ENCODE measurements around the gene CLSTN1.

DNA sequence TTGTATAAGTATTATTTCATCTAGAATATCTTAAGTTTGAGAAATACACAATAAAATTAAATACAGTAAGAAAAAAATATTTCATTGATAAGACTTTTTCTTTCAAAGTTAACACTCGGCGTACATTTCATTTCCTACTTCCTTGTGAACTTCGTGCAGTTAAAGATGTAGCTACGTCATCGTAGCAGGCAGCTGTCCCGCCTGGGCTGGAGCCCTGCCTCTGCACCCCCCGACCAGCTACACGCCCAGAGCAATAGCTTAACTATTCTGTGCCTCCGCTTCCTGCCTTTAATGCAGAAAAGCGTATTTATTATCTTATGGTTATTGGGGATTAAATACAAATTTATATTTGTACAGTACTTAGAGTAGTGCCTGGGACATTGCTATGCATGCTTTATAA is 53.5 kb downstream of the CLSTN1 start:
- TF ChIP-seq CBX5 (IDR thresholded peaks at IDR 0.05; ENCODE audit: low read depth) (no peak), CEBPB (IDR thresholded peaks at IDR 0.05; ENCODE audit: borderline replicate concordance in 1 of 2, low read depth in 2 of 2, low read length in 2 of 2) (no peak), NFYA (IDR thresholded peaks at IDR 0.05; ENCODE audit: borderline replicate concordance, low read depth, low read length) (no peak), NR2C2 (IDR thresholded peaks at IDR 0.05; ENCODE audit: borderline replicate concordance, control insufficient read depth, insufficient read length, low read depth) (no peak)
- TF ChIP-seq, protein P1, sequence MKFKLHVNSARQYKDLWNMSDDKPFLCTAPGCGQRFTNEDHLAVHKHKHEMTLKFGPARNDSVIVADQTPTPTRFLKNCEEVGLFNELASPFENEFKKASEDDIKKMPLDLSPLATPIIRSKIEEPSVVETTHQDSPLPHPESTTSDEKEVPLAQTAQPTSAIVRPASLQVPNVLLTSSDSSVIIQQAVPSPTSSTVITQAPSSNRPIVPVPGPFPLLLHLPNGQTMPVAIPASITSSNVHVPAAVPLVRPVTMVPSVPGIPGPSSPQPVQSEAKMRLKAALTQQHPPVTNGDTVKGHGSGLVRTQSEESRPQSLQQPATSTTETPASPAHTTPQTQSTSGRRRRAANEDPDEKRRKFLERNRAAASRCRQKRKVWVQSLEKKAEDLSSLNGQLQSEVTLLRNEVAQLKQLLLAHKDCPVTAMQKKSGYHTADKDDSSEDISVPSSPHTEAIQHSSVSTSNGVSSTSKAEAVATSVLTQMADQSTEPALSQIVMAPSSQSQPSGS (IDR thresholded peaks at IDR 0.05; ENCODE audit: low read length) = no peak
